HepG2 (cell line): ENCODE data around the gene MRPS7. TPM values are rescaled to one million over a fixed set of nuclear protein-coding genes. Genes with fewer than 3 reads are reported as not detected.
A peak's percentile ranks its signal among the peaks of the same experiment; 100 is the strongest.

Source experiments
- ATAC-seq: fragments of 200-7000 bp; cut with Tn5 transposase; 3 replicates; pipeline ENCODE4 v1.9.1; 2020; ENCODE audit warnings: mild to moderate bottlenecking, moderate library complexity
- BruUV-seq: library from RNA; stranded (reverse); fragments of 400-500 nt; replicated peaks from 2 replicates; lab custom pipeline; 2021; lab: Mats Ljungman, UMichigan
- CTCF ChIA-PET: fragments of 300-600 bp; formaldehyde crosslinking; extraction: SDS; loops from one replicate; lab custom pipeline; 2021; ENCODE audit warnings: low total read pairs, inconsistent platforms, low intra/inter-chr PET ratio; lab: Yijun Ruan, JAX
- POLR2A ChIA-PET: fragments of 350-600 bp; sonication (Branson Sonifier 250); formaldehyde crosslinking; loops from one replicate; lab custom pipeline; 2020; ENCODE audit warnings: antibody characterized with exemption, inconsistent platforms; lab: Yijun Ruan, JAX
- DNase-seq: peaks from one replicate; pipeline ENCODE4 v3.0.0-alpha.2; 2015; ENCODE audit warnings: low spot score
- FAIRE-seq: peaks from 3 replicates; lab custom pipeline; 2011; peaks lifted over from hg19 to GRCh38; lab: Jason Lieb, UNC
- H2AFZ ChIP-seq: one replicate; pipeline ENCODE4 v1.6.1; 2011; ENCODE audit warnings: low read length, inconsistent platforms
- H3K27ac ChIP-seq: fragments of 300-600 bp; 3 replicates; pipeline ENCODE4 v1.8.0; 2011; ENCODE audit warnings: mixed run types, mild to moderate bottlenecking, mixed read lengths, low read length, inconsistent platforms; ENCODE audit not compliant: insufficient read depth; ENCODE audit errors: extremely low read length
- H3K27me3 ChIP-seq, 2 experiments: fragments of 200-600 bp in 1 of 2; 2 replicates in 1 of 2; 3 replicates in 1 of 2; pipeline versions ENCODE4 v1.6.0 to v1.8.0; 2011; ENCODE audit warnings: low read length in 2 of 2, mild to moderate bottlenecking in 2 of 2, moderate library complexity in 2 of 2, inconsistent platforms in 1 of 2; ENCODE audit not compliant: insufficient read depth in 2 of 2, control insufficient read depth in 1 of 2
- H3K36me3 ChIP-seq, 2 experiments: fragments of 200-600 bp in 1 of 2; replicated peaks in 1 of 2; 2 replicates in 1 of 2; 3 replicates in 1 of 2; pipeline versions ENCODE4 v1.5.1 to v1.8.0; 2011; ENCODE audit warnings: low read length in 2 of 2, inconsistent platforms in 1 of 2; ENCODE audit not compliant: insufficient read depth in 2 of 2, control insufficient read depth in 1 of 2
- H3K4me1 ChIP-seq: 2 replicates; pipeline ENCODE4 v1.5.1; 2012; ENCODE audit warnings: low read length, inconsistent platforms; ENCODE audit not compliant: insufficient read depth
- H3K4me2 ChIP-seq: 2 replicates; pipeline ENCODE4 v1.6.0; 2011; ENCODE audit warnings: low read depth, low read length, inconsistent platforms
- H3K4me3 ChIP-seq, 3 experiments: fragments of 200-600 bp in 1 of 3; sonication (generic), shearing (Covaris generic) in 1 of 3; replicated peaks in 1 of 3; 2 replicates each; pipeline ENCODE4 v1.5.1; 2011 to 2016; ENCODE audit warnings: low read length in 3 of 3, inconsistent platforms in 2 of 3, low read depth in 2 of 3, mild to moderate bottlenecking in 2 of 3, control low read depth in 1 of 3, mixed read lengths in 1 of 3; ENCODE audit not compliant: insufficient read depth in 1 of 3
- H3K79me2 ChIP-seq: one replicate; pipeline ENCODE4 v1.6.1; 2011; ENCODE audit warnings: low read length, inconsistent platforms; ENCODE audit not compliant: insufficient read depth
- H3K9ac ChIP-seq: 2 replicates; pipeline ENCODE4 v1.6.0; 2011; ENCODE audit warnings: mild to moderate bottlenecking, low read depth, low read length, inconsistent platforms; ENCODE audit not compliant: insufficient read depth
- H3K9me3 ChIP-seq: 2 replicates; pipeline ENCODE4 v1.5.1; 2012; ENCODE audit warnings: mild to moderate bottlenecking, low read length
- H4K20me1 ChIP-seq: 2 replicates; pipeline ENCODE4 v1.6.0; 2011; ENCODE audit warnings: inconsistent platforms, mild to moderate bottlenecking, low read length, moderate library complexity; ENCODE audit not compliant: insufficient read depth
- CHD4 ChIP-seq: fragments of 200-600 bp; sonication (generic); IDR thresholded peaks from 2 replicates; pipeline ENCODE4 v1.7.0; 2017; ENCODE audit warnings: mild to moderate bottlenecking, low read length, borderline replicate concordance
- MIXL1 ChIP-seq: IDR thresholded peaks from 2 replicates; pipeline ENCODE4 v1.6.1; 2016
- NCOA2 ChIP-seq: sonication (generic); formaldehyde crosslinking; IDR thresholded peaks from 2 replicates; pipeline ENCODE4 v1.8.0; 2022; ENCODE audit warnings: inconsistent platforms
- SIN3A ChIP-seq: IDR thresholded peaks from 2 replicates; pipeline ENCODE4 v1.6.1; 2011; ENCODE audit warnings: low read depth, mild to moderate bottlenecking, control low read depth, low read length, borderline replicate concordance
- TFAP4 ChIP-seq: sonication (generic); IDR thresholded peaks from 2 replicates; pipeline ENCODE4 v1.6.1; 2016; ENCODE audit warnings: low read depth, borderline replicate concordance
- THAP7 ChIP-seq: sonication (generic); formaldehyde crosslinking; IDR thresholded peaks from 2 replicates; pipeline ENCODE4 v1.8.1; 2023; ENCODE audit warnings: mild to moderate bottlenecking, missing genetic modification reagents
- TOE1 ChIP-seq: sonication (generic); formaldehyde crosslinking; IDR thresholded peaks from 2 replicates; pipeline ENCODE4 v1.4.0; 2020; ENCODE audit warnings: mild to moderate bottlenecking, missing genetic modification reagents
- ZBTB33 ChIP-seq: sonication (generic); formaldehyde crosslinking; IDR thresholded peaks from 2 replicates; pipeline ENCODE4 v1.4.0; 2020; ENCODE audit warnings: missing genetic modification reagents
- ZNF512B ChIP-seq: sonication (generic); formaldehyde crosslinking; IDR thresholded peaks from 2 replicates; pipeline ENCODE4 v1.5.1; 2020; ENCODE audit warnings: missing genetic modification reagents, mild to moderate bottlenecking, borderline replicate concordance
- ZNF768 ChIP-seq: sonication (generic); formaldehyde crosslinking; IDR thresholded peaks from 2 replicates; pipeline ENCODE4 v1.4.0; 2020; ENCODE audit warnings: missing genetic modification reagents
- WGBS: methylation state at CpG from one replicate; pipeline ENCODE4 v1.1.6; 2017; ENCODE audit warnings: low lambda C conversion rate; 5-methylcytosine and 5-hydroxymethylcytosine counted together
- in situ Hi-C: cut with HindIII; loops from 2 replicates; pipeline ENCODE4 v1.10.0; 2017; ENCODE audit warnings: low pct_unique_long_range_greater_than_20kb; ENCODE audit not compliant: extremely low pct_ligation_motif_present
- intact Hi-C: fragments of 100-400 bp; cut with micrococcal nuclease; formaldehyde crosslinking; loops from one replicate; pipeline ENCODE4 v1.10.0; 2022; ENCODE audit not compliant: unreplicated experiment
- polyA plus RNA-seq, 8 experiments: library from polyadenylated mRNA; depleted of rRNA in 3 of 8; stranded (reverse) in 7 of 8; unstranded in 1 of 8; fragments of >200 nt; fragmentation: Illumina TruSeq in 4 of 8; extraction: Trizol in 4 of 8; gene quantifications; 2 replicates each; pipeline versions ENCODE4 v1.2.1 to v1.2.3, GENCODE V29; 2011 to 2016; ENCODE audit warnings: low read depth in 4 of 8, missing spikeins in 1 of 8, mixed read lengths in 1 of 8; ENCODE audit not compliant: insufficient read depth in 1 of 8
- total RNA-seq, 5 experiments: library from RNA; depleted of rRNA; stranded (reverse); fragments of >200 nt; fragmentation: Illumina TruSeq; extraction: Trizol; gene quantifications; 2 replicates each; pipeline ENCODE4 v1.2.3, GENCODE V29; 2016; ENCODE audit warnings: low read depth in 1 of 5

MRPS7 gene
- total and polyA plus RNA-seq, 2 of the 13 experiments (the other 11 are each of a cell fraction or from before 2014, with no cell fraction given), result 97.0 to 162 TPM

GRCh38 chr17:75246404-75246803, 15.3 kb upstream of the MRPS7 start:
- in situ Hi-C loops, result no loop called here
- FAIRE-seq, result no peak
- TF ChIP-seq MIXL1 (CRISPR knock-in tag), result no peak
- TF ChIP-seq ZNF768 (CRISPR knock-in tag), result peak; percentile 33; the same call in 1 of the 2 replicates
- TF ChIP-seq THAP7 (CRISPR knock-in tag), result no peak
- TF ChIP-seq, all 625 proteins: peak for 1
- H4K20me1 ChIP-seq, result no peaks in the 10 kb centered on the region
- no peak overlapping the region for H3K4me2 ChIP-seq
- H3K9ac ChIP-seq, result no peak overlapping the region
- H3K4me3 ChIP-seq, result no peak overlapping the region
- no TSS peak for BruUV-seq
- DNase-seq (no peak), ATAC-seq (no peak)
- peaks cover 53 to 65% of the 10 kb centered on the region in 2 experiments for H3K36me3 ChIP-seq
- H3K27me3 ChIP-seq, result no peaks in the 10 kb centered on the region
- no peak overlapping the region for H2AFZ ChIP-seq
- WGBS, result 95% methylated on average over 8 of the region's 12 CpGs
- peaks cover 14% of the 10 kb centered on the region for H3K4me1 ChIP-seq
- CTCF ChIA-PET, result no interaction called here
- no peak overlapping the region for H3K27ac ChIP-seq
- POLR2A ChIA-PET, result no interaction called here
- H3K79me2 ChIP-seq, result peaks cover 23% of the 10 kb centered on the region
- intact Hi-C loops, result no loop called here
- H3K9me3 ChIP-seq, result no peaks in the 10 kb centered on the region

- CTCF ChIA-PET, result no interaction called here
- no peak overlapping the region for H3K9ac ChIP-seq
- H3K4me2 ChIP-seq, result no peak overlapping the region
- peaks cover 25% of the 10 kb centered on the region for H3K4me1 ChIP-seq
- FAIRE-seq (no peak), ATAC-seq (no peak), DNase-seq (no peak)
- no peak overlapping the region for H3K27ac ChIP-seq
- BruUV-seq, result TSS peak; percentile 17
- 90% methylated on average over 4 of the region's 4 CpGs for WGBS
- no peak overlapping the region for H3K4me3 ChIP-seq
- in situ Hi-C loops (no loop called here), intact Hi-C loops (no loop called here)
- peaks cover 23 to 33% of the 10 kb centered on the region in 2 experiments for H3K36me3 ChIP-seq
- POLR2A ChIA-PET, result interaction anchor here (1.0 to 3.5 kb wide), 2 partner anchors 9 to 12 kb away, joined by 3 to 12 read pairs; partner anchors contain the start of genes GGA3 and MRPS7
- H3K9me3 ChIP-seq, result no peaks in the 10 kb centered on the region
- H3K27me3 ChIP-seq, result no peaks in the 10 kb centered on the region
- H3K79me2 ChIP-seq, result peaks cover 37% of the 10 kb centered on the region
- H2AFZ ChIP-seq, result no peak overlapping the region
- no peaks in the 10 kb centered on the region for H4K20me1 ChIP-seq
- TF ChIP-seq TFAP4 (no peak), TOE1 (no peak), SIN3A (no peak), ZBTB33 (CRISPR knock-in tag) (no peak), CHD4 (no peak), NCOA2 (no peak), ZNF512B (CRISPR knock-in tag) (no peak)
These were observed 12.1 kb upstream of the MRPS7 start for GRCh38 chr17:75249564-75249963.
